HepG2 (cell line): ENCODE measurements around the gene NECTIN2. TPM values are rescaled to one million over a fixed set of nuclear protein-coding genes. Genes with fewer than 3 reads are reported as not detected.

Experiments used
- AKNA ChIP-seq: sonication (generic); formaldehyde crosslinking; IDR thresholded peaks from 2 replicates; pipeline ENCODE4 v1.4.0; 2020; ENCODE audit warnings: missing genetic modification reagents, borderline replicate concordance
- CEBPB ChIP-seq: IDR thresholded peaks from 2 replicates; pipeline ENCODE4 v1.6.1; 2011; ENCODE audit warnings: low read depth, low read length, improper control_type of control experiment, borderline replicate concordance
- EP300 ChIP-seq, 3 experiments: sonication (generic) in 1 of 3; formaldehyde crosslinking in 1 of 3; IDR thresholded peaks; 2 replicates each; pipeline versions ENCODE4 v1.5.1 to v1.6.1; 2011 to 2020; ENCODE audit warnings: low read depth in 2 of 3, low read length in 2 of 3, borderline replicate concordance in 1 of 3, improper control_type of control experiment in 1 of 3, mild to moderate bottlenecking in 1 of 3, missing genetic modification reagents in 1 of 3, moderate library complexity in 1 of 3
- NFRKB ChIP-seq: fragments of 450-650 bp; IDR thresholded peaks from 2 replicates; pipeline ENCODE4 v1.6.1; 2017
- NFYC ChIP-seq: IDR thresholded peaks from 2 replicates; pipeline ENCODE4 v1.6.1; 2016; ENCODE audit warnings: missing genetic modification reagents, missing compliant biosample characterization
- SAP130 ChIP-seq: IDR thresholded peaks from 2 replicates; pipeline ENCODE4 v1.6.1; 2016; ENCODE audit warnings: low read depth
- TAF1 ChIP-seq: sonication (generic); formaldehyde crosslinking; IDR thresholded peaks from 2 replicates; pipeline ENCODE4 v1.4.0; 2020; ENCODE audit warnings: missing genetic modification reagents
- TBP ChIP-seq: sonication (generic); formaldehyde crosslinking; IDR thresholded peaks from 2 replicates; pipeline ENCODE4 v1.5.0; 2020; ENCODE audit warnings: missing genetic modification reagents
- ZNF446 ChIP-seq: sonication (generic); formaldehyde crosslinking; IDR thresholded peaks from 2 replicates; pipeline ENCODE4 v1.5.0; 2020; ENCODE audit warnings: mild to moderate bottlenecking, missing genetic modification reagents
- ZNF605 ChIP-seq: sonication (generic); formaldehyde crosslinking; IDR thresholded peaks from 2 replicates; pipeline ENCODE4 v1.8.0; 2022; ENCODE audit warnings: mild to moderate bottlenecking, missing genetic modification reagents
- ZSCAN30 ChIP-seq: sonication (generic); formaldehyde crosslinking; IDR thresholded peaks from 2 replicates; pipeline ENCODE4 v1.5.0; 2020; ENCODE audit warnings: mild to moderate bottlenecking, missing genetic modification reagents
- polyA plus RNA-seq, 8 experiments: library from polyadenylated mRNA; depleted of rRNA in 3 of 8; stranded (reverse) in 7 of 8; unstranded in 1 of 8; fragments of >200 nt; fragmentation: Illumina TruSeq in 4 of 8; extraction: Trizol in 4 of 8; gene quantifications; 2 replicates each; pipeline versions ENCODE4 v1.2.1 to v1.2.3, GENCODE V29; 2011 to 2016; ENCODE audit warnings: low read depth in 4 of 8, missing spikeins in 1 of 8, mixed read lengths in 1 of 8; ENCODE audit not compliant: insufficient read depth in 1 of 8
- total RNA-seq, 5 experiments: library from RNA; depleted of rRNA; stranded (reverse); fragments of >200 nt; fragmentation: Illumina TruSeq; extraction: Trizol; gene quantifications; 2 replicates each; pipeline ENCODE4 v1.2.3, GENCODE V29; 2016; ENCODE audit warnings: low read depth in 1 of 5
- TF ChIP-seq, protein P1 (sequence below): sonication (generic); formaldehyde crosslinking; IDR thresholded peaks from 2 replicates; pipeline ENCODE4 v1.5.0; 2020; ENCODE audit warnings: missing genetic modification reagents, mild to moderate bottlenecking, borderline replicate concordance
- TF ChIP-seq, protein P2 (sequence below), 2 experiments: fragments of 450-650 bp in 1 of 2; sonication (generic) in 1 of 2; formaldehyde crosslinking in 1 of 2; IDR thresholded peaks; 2 replicates each; pipeline versions ENCODE4 v1.6.1 to v1.8.0; 2016 to 2022; ENCODE audit warnings: antibody characterized with exemption in 1 of 2, mild to moderate bottlenecking in 1 of 2, missing genetic modification reagents in 1 of 2

Gene NECTIN2
- total and polyA plus RNA-seq, 2 of the 13 experiments (the other 11 are each of a cell fraction or from before 2014, with no cell fraction given), result 75.4 to 114 TPM

DNA sequence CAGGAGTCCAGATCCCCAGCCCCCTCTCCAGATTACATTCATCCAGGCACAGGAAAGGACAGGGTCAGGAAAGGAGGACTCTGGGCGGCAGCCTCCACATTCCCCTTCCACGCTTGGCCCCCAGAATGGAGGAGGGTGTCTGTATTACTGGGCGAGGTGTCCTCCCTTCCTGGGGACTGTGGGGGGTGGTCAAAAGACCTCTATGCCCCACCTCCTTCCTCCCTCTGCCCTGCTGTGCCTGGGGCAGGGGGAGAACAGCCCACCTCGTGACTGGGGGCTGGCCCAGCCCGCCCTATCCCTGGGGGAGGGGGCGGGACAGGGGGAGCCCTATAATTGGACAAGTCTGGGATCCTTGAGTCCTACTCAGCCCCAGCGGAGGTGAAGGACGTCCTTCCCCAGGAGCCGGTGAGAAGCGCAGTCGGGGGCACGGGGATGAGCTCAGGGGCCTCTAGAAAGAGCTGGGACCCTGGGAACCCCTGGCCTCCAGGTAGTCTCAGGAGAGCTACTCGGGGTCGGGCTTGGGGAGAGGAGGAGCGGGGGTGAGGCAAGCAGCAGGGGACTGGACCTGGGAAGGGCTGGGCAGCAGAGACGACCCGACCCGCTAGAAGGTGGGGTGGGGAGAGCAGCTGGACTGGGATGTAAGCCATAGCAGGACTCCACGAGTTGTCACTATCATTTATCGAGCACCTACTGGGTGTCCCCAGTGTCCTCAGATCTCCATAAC, 59.5 kb downstream of the NECTIN2 start, which contains the start of gene APOE (continued):
- TF ChIP-seq AKNA (CRISPR knock-in tag) (no peak), TBP (CRISPR knock-in tag) (no peak), NFYC (CRISPR knock-in tag) (no peak), ZNF446 (CRISPR knock-in tag) (no peak), ZNF605 (CRISPR knock-in tag) (no peak), ZSCAN30 (no peak), TAF1 (CRISPR knock-in tag) (peak; percentile 60), EP300 (IDR thresholded peaks at IDR 0.05; ENCODE audit: low read depth in 2 of 2, low read length in 2 of 2) (peak in 1 of 2 experiments; percentile 45; a peak in 1 of 4 replicates), EP300 (CRISPR knock-in tag; IDR thresholded peaks at IDR 0.05; ENCODE audit: borderline replicate concordance) (no peak; the same call in 1 of the 2 replicates), SAP130 (peak; percentile 78), CEBPB (no peak), NFRKB (no peak)
- TF ChIP-seq, protein P1, sequence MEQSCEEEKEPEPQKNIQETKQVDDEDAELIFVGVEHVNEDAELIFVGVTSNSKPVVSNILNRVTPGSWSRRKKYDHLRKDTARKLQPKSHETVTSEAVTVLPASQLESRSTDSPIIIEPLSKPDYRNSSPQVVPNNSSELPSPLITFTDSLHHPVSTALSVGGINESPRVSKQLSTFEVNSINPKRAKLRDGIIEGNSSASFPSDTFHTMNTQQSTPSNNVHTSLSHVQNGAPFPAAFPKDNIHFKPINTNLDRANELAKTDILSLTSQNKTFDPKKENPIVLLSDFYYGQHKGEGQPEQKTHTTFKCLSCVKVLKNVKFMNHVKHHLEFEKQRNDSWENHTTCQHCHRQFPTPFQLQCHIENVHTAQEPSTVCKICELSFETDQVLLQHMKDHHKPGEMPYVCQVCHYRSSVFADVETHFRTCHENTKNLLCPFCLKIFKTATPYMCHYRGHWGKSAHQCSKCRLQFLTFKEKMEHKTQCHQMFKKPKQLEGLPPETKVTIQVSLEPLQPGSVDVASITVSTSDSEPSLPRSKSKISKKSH (CRISPR knock-in tag), result no peak
- TF ChIP-seq, protein P2, sequence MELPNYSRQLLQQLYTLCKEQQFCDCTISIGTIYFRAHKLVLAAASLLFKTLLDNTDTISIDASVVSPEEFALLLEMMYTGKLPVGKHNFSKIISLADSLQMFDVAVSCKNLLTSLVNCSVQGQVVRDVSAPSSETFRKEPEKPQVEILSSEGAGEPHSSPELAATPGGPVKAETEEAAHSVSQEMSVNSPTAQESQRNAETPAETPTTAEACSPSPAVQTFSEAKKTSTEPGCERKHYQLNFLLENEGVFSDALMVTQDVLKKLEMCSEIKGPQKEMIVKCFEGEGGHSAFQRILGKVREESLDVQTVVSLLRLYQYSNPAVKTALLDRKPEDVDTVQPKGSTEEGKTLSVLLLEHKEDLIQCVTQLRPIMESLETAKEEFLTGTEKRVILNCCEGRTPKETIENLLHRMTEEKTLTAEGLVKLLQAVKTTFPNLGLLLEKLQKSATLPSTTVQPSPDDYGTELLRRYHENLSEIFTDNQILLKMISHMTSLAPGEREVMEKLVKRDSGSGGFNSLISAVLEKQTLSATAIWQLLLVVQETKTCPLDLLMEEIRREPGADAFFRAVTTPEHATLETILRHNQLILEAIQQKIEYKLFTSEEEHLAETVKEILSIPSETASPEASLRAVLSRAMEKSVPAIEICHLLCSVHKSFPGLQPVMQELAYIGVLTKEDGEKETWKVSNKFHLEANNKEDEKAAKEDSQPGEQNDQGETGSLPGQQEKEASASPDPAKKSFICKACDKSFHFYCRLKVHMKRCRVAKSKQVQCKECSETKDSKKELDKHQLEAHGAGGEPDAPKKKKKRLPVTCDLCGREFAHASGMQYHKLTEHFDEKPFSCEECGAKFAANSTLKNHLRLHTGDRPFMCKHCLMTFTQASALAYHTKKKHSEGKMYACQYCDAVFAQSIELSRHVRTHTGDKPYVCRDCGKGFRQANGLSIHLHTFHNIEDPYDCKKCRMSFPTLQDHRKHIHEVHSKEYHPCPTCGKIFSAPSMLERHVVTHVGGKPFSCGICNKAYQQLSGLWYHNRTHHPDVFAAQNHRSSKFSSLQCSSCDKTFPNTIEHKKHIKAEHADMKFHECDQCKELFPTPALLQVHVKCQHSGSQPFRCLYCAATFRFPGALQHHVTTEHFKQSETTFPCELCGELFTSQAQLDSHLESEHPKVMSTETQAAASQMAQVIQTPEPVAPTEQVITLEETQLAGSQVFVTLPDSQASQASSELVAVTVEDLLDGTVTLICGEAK (IDR thresholded peaks at IDR 0.05), result no peak
- TF ChIP-seq, protein P2 (CRISPR knock-in tag; IDR thresholded peaks at IDR 0.05), result no peak
